ENCODE measurements around the gene KAT2B. TPM values are rescaled to one million over a fixed set of nuclear protein-coding genes. Genes with fewer than 3 reads are reported as not detected.
A peak's percentile ranks its signal among the peaks of the same experiment; 100 is the strongest.
"Not testable (repeated sequence)": the region's sequence is repeated elsewhere in the genome, so short reads cannot be mapped to it uniquely, and the experiment has no call there.

Gene KAT2B
- total and polyA plus RNA-seq, 2 experiments from 2014 or later, result 10.0 to 18.6 TPM

DNA sequence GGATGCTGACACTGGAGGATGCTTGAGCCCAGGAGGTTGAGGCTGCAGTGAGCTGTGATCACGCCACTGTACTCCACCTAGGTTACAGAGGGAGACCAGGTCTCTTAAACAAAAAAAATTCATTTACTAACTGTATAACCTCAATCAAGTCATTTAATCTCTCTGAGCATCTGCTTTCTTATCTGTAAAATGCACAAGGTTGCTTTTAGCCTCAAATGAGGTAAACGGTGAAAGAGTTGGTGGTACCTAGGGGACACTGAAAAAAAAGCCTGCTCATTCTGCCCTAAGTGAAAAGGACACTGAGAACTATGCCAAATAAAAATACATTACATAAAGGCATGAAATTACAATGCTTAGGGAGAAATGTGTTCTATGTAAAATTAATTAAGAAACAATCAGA, 31.6 kb upstream of the KAT2B start:
- Histone ChIP-seq H3K27ac (no peak overlapping the region), H3K9me3 (ENCODE audit: low read depth) (no peaks in the 10 kb centered on the region), H3K4me1 (ENCODE audit: low read depth) (no peaks in the 10 kb centered on the region), H3K4me3 (no peak overlapping the region), H3K36me3 (no peaks in the 10 kb centered on the region), H3K27me3 (no peaks in the 10 kb centered on the region)
- no peak for DNase-seq (ENCODE audit: low read depth in 1 of 2, low spot score in 1 of 2)
- TF ChIP-seq, protein P1, sequence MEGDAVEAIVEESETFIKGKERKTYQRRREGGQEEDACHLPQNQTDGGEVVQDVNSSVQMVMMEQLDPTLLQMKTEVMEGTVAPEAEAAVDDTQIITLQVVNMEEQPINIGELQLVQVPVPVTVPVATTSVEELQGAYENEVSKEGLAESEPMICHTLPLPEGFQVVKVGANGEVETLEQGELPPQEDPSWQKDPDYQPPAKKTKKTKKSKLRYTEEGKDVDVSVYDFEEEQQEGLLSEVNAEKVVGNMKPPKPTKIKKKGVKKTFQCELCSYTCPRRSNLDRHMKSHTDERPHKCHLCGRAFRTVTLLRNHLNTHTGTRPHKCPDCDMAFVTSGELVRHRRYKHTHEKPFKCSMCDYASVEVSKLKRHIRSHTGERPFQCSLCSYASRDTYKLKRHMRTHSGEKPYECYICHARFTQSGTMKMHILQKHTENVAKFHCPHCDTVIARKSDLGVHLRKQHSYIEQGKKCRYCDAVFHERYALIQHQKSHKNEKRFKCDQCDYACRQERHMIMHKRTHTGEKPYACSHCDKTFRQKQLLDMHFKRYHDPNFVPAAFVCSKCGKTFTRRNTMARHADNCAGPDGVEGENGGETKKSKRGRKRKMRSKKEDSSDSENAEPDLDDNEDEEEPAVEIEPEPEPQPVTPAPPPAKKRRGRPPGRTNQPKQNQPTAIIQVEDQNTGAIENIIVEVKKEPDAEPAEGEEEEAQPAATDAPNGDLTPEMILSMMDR (IDR thresholded peaks at IDR 0.05; ENCODE audit: low read depth, low read length), result no peak

DNA sequence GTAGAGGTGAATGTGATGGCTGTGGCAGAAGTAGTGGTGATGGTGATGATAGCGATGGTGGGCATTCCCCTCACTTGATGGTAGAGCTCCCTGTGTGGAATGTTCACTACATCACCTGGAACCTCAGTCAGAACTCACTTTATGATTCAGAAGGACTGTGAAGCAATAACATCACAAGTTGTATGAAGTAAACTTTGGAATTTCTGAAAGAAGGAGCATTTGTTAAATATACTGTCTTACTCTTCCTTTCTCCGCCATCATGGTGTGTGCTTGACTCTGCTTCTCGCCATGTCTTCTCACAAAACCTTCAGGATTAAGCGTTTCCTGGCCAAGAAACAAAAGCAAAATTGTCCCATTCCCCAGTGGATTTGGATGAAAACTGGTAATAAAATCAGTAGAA, 28.1 kb upstream of the KAT2B start, which contains the start of gene PP2D1:
Gene PP2D1, minus strand, starts transcription at position 101 of the 400 bp plus-strand sequence. CDS start 192 bp downstream, outside the sequence.
- DNase-seq (ENCODE audit: low read depth in 1 of 2, low spot score in 1 of 2), result no peak
- H3K27me3 ChIP-seq, result no peaks in the 10 kb centered on the region
- no peak within 1 kb of the TSS for H3K27ac ChIP-seq
- H3K36me3 ChIP-seq, result no peaks in the 10 kb centered on the region
- H3K9me3 ChIP-seq (ENCODE audit: low read depth), result no peaks in the 10 kb centered on the region
- H3K4me1 ChIP-seq (ENCODE audit: low read depth), result no peaks in the 10 kb centered on the region
- H3K4me3 ChIP-seq, result no peak within 1 kb of the TSS
- TF ChIP-seq, protein P1 (IDR thresholded peaks at IDR 0.05; ENCODE audit: low read depth, low read length), result no peak

DNA sequence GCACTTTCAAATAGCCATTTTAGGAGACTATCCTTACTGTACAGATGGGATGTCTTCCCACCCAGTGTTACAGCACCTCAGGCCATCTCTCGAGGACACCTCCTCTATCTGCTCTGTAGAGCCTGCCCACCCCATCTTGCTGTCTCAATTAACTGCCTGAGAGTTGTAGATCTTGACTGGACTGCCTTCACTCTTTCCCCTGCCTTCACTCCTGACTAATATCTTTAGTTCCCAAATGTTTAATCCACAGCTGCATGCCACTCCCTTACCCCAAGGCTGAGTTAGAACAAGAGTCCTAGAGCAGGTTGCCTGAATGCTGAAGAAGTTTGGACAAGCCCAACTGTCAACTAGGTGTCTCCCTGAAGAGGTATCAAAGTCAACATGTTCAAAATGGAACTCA, 26.9 kb upstream of the KAT2B start:
- no peaks in the 10 kb centered on the region for H3K4me1 ChIP-seq (ENCODE audit: low read depth)
- DNase-seq (ENCODE audit: low read depth in 1 of 2, low spot score in 1 of 2), result no peak
- TF ChIP-seq, protein P1 (IDR thresholded peaks at IDR 0.05; ENCODE audit: low read depth, low read length), result no peak
- H3K27ac ChIP-seq, result no peak overlapping the region
- no peaks in the 10 kb centered on the region for H3K27me3 ChIP-seq
- H3K9me3 ChIP-seq (ENCODE audit: low read depth), result no peaks in the 10 kb centered on the region
- no peak overlapping the region for H3K4me3 ChIP-seq
- no peaks in the 10 kb centered on the region for H3K36me3 ChIP-seq

DNA sequence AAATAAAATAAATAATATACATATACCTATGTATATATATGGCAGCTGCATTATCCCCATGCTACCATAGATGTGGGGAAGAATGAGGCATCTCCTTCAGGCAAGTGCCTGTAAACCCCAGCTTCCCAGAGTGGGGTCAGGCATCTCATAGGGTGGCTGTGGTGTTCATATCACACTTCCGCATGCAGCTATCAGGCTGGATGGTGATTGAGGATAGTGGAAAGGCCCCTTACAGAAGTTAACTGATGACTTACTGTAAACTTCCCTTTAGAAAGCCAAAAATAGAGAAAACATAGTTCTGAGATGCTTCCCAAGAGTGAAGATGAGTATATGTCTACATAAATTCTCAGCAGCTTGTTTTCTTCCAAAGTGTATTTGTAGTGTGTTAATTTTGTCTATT, 24.7 kb upstream of the KAT2B start:
- TF ChIP-seq, protein P1 (IDR thresholded peaks at IDR 0.05; ENCODE audit: low read depth, low read length), result no peak
- Histone ChIP-seq H3K36me3 (no peaks in the 10 kb centered on the region), H3K27ac (no peak overlapping the region), H3K9me3 (ENCODE audit: low read depth) (no peaks in the 10 kb centered on the region), H3K27me3 (no peaks in the 10 kb centered on the region), H3K4me1 (ENCODE audit: low read depth) (no peaks in the 10 kb centered on the region), H3K4me3 (no peak overlapping the region)
- no peak for DNase-seq (ENCODE audit: low read depth in 1 of 2, low spot score in 1 of 2)

DNA sequence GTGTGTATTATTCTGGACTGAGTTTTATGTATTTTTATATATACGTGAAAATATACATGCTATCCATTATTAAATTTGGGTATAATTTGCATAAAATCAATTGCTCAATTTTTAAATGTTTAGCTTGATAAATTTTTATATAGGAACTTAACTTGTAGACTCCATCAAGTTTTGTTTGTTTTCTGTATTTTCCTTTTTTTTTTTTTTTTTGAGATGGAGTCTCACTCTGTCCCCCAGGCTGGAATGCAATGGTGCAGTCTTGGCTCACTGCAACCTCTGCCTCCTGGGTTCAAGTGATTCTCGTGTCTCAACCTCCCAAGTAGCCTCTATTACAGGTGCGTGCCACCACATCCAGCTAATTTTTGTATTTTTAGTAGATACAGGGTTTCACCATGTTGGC, 24.2 kb upstream of the KAT2B start:
- DNase-seq (ENCODE audit: low read depth in 1 of 2, low spot score in 1 of 2); H3K4me3 ChIP-seq; H3K27ac ChIP-seq; H3K27me3 ChIP-seq; H3K9me3 ChIP-seq (ENCODE audit: low read depth); H3K4me1 ChIP-seq (ENCODE audit: low read depth); H3K36me3 ChIP-seq: not testable (repeated sequence)

DNA sequence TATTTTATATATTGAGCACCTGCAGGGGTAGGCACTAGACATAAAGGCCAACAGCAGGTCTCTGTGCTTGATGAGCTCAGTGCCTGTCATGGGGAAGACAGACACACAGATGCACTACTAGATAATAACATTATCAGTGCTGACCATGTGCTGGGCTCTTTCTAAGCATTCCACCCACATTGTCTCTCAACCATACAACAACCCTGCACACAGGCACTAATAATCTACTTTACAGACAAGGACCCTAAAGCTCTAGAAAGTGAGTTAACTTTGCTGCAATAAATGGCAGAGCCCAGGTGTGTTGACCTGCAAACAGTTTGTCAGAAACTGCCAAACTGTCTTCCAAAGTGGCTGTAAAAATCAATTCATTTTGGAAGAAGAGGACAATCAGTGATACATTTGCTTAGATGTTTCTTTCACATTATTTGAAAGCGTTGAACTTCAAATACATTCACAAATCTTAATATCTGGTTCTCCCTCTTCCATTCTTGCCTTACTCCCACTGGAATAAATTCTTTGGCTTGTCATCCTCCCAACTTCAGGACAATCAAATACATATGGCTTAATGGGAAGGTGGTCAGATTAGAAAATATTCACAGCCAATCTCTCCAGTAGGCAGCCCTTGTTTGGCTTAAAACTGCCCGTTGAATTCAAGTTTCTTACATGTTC, 17.2 kb upstream of the KAT2B start:
- no peaks in the 10 kb centered on the region for H3K9me3 ChIP-seq (ENCODE audit: low read depth)
- H3K27me3 ChIP-seq, result no peaks in the 10 kb centered on the region
- no peak for DNase-seq (ENCODE audit: low read depth in 1 of 2, low spot score in 1 of 2)
- TF ChIP-seq, protein P1 (IDR thresholded peaks at IDR 0.05; ENCODE audit: low read depth, low read length), result no peak
- peaks cover 16% of the 10 kb centered on the region for H3K4me1 ChIP-seq (ENCODE audit: low read depth)
- peak overlapping the region; percentile 85 for H3K27ac ChIP-seq
- H3K36me3 ChIP-seq, result no peaks in the 10 kb centered on the region
- H3K4me3 ChIP-seq, result no peak overlapping the region
